Daoy (cell line): ENCODE results near the gene EHD3. TPM values are rescaled to one million over a fixed set of nuclear protein-coding genes. Genes with fewer than 3 reads are reported as not detected.

ENCODE experiments used
- DNase-seq: peaks from one replicate; pipeline ENCODE4 v3.0.0-alpha.2; 2015; ENCODE audit warnings: low read depth
- total RNA-seq: library from RNA; depleted of rRNA; stranded (reverse); fragments of >200 nt; shearing (Covaris generic); gene quantifications from 2 replicates; pipeline ENCODE4 v1.2.3, GENCODE V29; 2014

EHD3 gene
- total RNA-seq, 1 experiment from 2014 or later, result 4.1 TPM

DNA sequence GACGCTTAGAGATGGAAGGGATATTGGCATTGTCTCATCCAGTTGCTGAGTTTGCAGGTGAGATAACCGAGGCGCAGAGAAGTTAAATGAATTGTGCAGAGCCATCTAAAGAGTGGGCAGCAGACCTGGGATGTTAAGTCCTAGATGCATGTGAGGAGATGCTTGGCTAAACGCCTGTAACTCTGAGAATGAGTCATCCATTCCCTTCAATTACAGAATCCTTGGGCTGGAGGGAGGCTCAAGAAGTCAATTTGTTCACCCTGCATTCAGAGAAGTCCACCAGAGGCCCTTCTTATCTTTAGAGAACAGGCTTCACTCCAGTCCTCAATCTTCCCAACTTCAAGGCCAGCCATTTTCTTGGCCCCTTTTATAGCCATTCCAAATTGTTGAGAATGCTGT lies 1.6 kb downstream of the EHD3 start:
- peak; percentile 60 for DNase-seq

DNA sequence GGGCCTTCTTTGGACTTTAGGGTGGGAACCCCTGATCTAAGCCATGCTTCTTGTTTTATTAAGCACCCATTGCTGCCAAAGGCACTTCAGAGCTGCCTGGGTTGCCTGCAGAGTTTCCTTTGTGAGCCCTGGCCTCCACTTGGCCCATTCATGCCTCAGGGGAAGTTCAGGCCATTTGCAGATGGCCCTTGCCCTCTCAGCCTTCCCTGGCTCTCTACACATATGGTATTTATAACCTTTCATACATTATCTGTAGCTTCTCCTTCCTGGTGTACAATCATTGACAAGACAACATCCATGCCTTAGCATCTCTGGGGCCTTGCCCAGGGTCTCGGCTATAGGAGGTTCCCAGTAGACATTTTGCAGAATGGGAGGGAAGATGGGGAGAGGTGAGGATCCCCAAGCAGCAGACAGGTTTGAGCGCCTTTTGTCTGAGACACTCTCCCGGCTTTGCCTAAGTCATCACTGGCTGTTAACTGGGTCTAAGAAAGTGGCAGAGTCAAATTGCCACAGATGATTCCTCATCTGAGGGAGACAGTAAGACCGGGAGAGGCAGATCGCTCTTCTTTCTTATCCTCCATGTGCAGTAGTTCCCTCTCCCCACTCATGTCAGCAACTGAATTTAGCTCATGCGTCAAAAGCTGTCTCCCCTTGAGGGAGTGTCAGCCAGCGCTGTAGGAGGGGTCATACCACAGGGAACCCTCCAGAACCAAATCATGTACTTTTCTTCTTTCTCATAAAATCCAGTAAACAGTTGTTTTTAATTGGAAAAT lies 2.7 kb downstream of the EHD3 start:
- DNase-seq, result no peak

DNA sequence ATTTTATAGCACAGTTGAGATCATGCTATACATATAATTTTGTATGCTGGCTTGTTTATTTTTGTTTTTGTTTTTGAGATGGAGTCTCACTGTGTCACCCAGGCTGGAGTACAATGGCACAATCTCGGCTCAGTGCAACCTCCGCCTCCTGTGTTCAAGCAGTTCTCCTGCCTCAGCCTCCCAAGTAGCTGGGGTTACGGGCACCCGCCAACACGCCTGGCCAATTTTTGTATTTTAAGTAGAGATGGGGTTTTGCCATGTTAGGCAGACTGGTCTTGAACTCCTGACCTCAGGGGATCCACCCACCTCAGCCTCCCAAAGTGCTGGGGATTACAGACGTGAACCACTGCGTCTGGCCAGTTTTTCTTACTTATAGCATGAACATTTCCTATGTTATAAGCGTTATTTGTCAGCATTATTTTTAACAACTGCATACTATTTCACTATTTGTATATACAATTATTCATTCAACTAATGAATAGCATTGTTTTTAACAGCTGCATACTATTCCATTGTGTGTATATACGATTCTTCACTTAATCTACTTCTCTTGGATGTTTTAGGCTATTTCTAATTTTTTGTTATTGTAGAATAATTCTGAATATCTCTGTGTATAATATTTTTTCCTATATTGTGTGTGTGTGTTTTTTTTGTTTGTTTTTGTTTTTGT lies 3.5 kb downstream of the EHD3 start:
- DNase-seq, result no peak

DNA sequence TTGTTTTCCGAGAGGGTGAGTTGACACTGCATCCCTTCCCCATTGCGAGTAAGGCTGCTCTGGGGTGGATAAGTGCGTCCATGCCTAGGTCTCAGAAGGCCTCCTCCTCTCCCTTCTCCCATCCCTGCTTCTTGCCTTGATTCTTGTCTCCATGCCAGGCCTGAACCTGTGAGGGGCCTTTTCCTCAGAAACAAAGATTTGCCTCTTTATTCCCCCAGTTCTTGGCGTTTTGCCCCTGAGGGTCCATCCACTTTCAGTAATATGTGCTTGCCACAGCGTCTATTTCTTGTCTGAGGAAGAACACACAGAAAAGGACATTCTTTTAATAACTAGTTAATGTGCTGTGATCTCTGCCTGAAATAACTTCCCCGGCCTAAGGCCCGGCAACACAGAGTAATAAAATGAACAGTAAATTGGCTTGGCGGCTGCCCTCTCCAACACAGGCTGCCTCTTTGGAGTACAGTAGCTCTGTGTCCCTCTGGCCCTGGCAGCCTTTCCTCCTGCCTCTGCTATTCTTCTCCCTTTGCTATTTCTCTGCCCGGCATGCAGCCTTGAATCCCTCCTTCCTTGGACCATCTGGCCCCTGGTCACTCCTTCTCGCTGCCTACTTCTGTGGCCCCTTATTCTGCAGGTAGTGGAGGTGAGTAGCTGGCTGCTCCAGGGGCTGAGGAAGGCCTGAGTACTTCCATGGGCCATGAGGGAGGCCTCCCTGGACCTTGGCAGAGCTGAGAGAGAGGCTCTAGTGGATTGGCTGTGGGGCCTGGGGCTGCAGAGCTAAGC lies 4.4 kb downstream of the EHD3 start:
- DNase-seq, result no peak

DNA sequence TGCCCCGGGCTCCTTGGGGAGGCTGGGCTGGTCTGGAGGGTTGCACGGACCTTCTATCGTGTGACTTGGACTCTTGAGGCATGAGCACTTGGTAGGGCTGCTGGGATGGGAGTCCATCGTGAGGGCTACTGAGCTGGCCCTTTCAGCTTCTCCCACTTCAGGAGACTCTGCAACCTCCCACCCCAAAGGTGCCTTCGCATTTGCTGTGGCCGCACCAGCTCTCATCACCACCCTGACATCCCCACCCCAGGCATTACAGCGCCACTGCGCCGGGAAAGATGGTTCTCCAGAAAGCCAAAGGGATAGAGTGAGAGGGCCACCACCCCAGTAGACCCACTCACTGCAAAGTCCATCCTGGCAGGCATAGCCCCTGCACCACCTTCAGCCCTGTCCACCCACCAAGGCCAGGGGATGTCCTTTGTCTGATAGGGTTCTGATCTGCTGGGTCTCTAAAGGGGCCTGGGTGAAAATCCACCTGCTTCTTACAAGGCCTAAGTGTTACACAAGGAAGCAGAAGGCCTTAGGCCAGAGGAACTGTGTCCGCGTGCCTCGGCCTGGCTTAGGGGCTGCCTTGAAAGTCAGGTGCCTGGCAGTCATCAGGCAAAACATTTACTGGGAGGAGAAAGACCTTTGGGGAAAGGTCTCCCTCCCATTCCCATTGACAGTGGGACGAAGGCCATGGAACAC lies 5.1 kb downstream of the EHD3 start:
- DNase-seq, result no peak

DNA sequence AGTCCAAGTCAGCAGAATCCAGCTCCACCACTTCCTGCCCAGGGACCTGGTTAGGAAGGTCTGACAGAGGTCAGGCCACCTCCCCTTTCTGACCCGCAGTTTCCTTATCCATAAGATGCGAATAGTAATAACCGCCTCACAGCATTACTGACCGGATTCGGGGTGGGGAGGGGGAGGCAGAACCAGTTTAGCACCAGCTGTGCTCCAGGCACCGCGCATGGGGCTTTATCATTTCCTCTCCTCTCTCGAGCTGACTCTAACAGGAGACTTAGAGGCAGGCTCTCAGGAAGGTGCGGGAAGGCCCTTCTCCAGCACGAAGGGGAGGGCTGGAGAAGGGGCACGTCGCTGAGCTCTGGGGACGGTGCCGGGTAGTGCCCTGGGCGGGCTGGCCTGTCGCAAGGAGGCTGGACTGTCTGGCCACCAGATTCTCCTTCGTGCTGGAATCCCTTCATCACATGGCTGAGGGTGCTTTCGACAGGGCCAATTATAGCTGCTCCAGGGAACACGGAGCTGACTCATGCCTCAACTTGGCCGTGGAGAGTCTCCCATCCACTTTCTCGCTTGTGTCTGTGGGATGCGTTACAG lies 5.7 kb downstream of the EHD3 start:
- DNase-seq, result peak; percentile 46

DNA sequence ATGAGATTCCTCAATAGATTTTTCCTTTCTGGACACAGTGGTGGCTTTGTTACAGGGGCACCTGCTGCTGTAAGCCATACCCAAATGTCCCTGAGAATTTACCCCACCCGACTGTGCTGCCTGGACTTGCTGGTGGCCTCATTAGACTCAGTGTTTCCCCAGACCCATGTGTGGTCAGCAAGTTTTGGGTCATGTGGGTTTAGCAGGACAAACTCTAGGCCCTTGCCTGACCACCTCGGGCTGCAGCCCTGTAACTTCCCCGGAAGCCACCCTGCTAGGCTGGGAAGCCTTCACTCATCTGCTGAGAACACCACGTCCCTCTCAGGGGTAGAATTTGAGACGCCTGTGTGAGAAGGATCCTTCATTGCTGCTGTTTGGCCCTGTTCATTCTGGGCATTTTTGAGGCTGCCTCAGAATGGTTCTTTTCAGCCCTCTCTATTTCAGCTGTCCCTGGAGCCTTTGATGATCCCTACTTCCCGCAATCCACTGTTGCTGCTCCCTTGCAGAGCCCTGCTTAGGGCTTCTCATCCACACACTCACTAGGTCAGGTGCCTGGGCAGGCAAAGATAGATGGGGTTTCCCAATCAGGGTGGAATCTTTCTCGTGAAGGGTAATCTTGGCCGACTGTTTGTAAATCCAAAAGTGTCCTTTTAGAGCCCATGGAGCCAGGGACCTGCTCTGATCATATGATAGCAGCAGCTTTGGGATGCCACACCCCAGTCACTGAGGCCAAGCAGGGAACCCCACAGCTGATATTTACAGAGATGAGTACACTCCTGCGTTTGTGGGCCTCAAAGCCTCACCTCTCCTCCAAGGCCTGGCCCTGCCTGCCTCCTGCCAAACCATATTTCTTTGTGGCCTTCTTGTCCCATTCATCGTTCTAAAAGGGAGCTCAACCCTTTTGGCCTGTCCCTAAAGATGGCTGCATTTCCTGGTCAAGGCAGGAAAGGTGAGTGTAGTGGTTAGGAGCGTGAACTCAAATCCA lies 6.7 kb downstream of the EHD3 start:
- no peak for DNase-seq

DNA sequence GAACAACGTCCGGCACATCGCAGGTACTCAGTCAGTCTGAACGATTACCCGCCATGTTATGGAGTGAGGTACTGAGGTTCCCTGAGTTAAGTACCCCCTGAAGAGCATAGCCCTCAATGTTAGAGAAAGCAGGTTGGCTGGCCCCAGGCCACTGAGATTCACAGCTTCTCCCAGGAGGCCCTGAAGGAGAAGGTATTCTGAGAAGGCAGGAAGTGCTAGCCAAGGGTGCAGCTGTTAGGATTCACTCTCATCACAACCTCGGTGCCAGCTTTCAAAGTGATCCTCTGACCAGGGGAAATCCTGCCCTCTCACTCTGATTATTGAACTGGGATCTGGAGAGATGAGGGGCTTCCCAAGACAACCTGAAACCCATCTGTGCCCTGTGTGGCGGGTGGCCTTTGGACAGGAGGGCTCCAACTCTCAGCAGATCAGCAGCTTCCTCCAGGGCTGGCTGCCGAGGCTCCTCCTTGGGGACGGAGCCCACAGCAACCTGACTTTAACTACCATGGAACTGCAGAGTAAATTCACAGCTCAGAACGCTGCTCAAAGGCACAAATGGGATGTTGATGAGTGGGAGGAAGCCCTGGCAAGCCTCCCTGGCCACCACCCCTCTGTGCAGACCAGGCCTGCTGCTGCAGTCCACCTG lies 7.8 kb downstream of the EHD3 start:
- no peak for DNase-seq

DNA sequence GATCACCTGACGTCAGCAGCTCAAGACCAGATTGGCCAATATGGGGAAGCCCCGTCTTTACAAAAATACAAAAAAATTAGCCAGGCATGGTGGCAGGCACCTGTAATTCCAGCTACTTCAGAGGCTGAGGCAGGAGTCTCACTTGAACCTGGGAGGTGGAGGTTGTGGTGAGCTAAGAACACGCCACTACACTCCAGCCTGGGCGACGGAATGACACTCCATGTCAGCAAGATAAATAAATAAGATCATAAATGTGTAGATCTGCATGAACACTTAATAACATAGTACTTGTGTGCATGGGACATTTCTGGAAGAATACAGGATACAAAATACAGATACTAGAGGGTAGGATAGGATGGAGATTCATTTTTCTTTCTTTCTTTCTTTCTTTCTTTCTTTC lies 9.1 kb downstream of the EHD3 start:
- no peak for DNase-seq

DNA sequence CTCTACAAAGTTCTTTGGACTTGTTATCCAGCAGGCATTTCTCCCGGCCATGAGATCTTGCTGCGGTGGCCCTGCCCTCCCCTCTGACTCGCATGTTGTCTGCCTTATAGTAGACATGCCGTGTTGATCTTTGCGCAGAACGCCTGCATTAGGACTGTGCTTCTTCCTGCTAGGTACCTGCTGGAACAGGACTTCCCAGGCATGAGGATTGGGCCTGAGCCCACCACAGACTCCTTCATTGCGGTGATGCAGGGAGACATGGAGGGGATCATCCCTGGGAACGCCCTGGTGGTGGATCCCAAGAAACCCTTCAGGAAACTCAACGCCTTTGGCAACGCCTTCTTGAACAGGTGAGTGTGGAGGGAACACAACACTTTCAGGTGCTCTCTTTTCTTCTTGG lies 10.1 kb downstream of the EHD3 start:
- DNase-seq, result no peak

DNA sequence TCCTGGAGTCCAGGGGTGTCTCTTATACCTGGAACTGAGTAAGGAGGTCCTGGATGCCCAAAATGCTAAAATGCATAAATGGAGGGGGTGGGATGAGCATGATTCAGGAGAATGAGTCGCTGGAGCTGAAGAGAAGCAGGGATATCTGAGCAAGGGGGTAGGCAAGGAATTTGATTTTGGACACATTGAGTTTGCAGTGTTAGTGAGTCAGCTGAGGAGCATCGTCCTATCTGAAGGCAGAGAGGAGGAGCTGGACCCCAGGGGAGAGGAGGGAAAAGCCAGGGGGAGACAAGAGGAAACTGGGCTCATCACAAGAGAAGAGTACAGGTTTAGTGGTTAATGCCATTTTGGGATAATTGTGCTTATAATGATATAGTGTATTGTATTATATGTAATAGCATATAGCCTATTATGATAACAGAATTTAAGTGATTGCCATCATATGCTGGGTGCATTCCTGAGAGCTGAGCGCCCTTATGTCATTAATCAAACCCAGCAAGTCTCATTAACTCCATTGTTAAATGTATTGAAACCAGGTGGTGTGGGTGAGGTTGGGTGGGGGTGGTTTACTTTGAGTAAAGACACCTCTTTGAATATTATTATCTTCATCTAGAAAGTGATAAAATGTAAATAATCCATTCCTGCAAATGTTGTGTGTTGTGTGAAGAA lies 12.4 kb downstream of the EHD3 start:
- no peak for DNase-seq

DNA sequence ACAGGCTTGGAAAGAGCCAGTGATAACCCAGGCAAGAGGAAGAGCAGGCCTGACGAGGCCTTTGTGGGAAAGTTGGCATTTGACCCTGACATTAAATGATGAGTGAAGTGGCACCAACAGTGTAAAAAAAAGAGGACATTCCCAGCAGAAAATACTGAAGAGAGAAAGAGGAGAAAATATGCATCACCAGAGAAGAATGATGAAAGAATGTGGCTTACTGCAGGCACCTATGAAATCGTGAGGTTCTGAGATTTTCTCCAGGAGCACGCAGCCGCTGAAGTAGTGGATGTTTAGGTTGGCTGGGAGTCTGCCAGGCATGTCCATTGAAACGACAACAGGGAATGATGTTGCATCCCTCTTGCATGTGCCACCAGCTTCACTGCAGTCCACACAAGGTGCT lies 13.8 kb downstream of the EHD3 start:
- no peak for DNase-seq

DNA sequence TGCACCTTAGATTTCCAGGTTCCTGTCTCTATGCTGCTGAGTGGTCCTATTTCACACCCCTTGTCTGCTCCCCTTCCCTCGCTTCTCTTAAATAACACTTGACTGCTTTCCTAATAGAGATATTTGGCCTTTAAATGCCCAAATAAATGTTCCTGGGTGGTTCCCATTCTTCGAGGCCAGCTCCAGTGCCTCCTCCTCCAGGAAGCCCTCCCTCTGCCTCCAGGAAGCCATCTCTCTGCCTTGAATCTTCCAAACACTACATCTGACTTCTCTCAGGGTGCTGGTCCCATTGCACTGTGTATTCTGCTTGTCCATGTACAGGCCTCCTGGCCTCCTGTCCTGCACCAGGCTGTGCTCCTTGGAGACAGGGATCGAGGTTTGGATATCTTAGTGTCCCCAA lies 14.2 kb downstream of the EHD3 start:
- DNase-seq, result no peak

DNA sequence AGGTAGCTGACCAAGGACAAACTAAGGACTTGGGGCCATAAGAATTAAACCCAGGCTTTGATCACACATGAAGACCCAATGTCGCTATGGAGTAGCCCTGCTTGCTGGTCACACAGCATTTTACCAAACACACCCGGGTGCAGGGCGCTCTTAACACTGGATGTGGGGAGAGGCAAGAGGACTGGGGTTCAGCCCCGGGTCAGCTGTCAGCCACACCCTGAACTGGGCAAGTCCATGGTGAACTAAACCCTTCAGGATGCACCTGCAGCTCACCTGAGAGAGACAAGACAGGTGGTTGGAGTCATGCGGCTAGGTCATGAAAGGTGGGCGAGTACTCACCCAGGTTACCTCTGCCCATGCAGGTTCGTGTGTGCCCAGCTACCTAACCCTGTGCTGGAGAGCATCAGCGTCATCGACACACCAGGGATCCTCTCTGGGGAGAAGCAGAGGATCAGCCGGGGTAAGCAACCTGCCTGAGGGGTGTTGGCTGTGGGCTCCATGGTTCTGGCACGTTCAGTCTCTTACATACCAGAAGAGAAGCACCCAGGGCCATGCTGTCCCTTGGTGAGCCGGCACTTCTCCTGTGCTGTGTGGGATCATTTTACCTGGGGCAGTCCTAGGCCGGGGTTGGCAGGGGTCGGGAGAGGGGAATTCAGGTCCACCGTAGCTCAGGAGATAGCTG lies 15.2 kb downstream of the EHD3 start:
- no peak for DNase-seq

DNA sequence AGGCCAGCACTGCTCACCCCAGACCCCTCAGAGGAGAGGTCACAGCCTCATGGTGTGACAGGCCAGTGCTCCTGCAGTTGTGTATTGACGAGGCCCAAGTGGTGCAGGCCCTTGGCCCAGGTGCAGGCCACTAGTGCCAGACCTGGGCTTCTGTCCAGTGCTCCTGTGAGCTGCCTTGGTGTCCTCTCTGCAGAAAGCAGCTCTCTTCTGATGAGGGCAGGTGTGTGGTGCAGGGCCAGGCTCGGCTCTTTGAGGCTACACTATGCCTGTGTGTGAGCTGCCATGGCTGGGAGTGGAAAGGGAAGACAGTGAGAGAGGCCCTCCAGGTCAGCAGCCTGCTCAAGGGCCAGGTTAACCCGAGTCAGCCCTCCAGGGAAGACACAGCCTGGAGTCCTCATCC lies 17.1 kb downstream of the EHD3 start:
- no peak for DNase-seq

DNA sequence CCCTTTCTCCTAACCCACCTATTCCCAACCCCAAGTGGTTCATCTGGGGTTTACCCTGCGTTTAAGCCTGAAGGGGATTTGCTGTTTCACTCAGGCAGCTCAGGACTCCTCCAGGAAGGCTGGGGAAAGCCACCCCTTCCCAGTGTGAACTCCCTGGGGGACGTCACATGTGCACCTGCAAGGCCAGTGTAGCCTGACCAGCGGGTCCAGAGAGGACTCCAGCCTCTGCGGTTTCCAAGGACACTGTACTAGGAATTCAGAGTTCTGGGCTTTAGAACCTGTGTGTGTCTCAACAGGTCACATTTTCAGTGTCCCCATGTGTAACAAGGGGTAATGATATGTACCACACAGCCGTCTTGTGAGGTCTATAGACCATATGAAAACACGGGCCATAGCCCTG lies 17.9 kb downstream of the EHD3 start:
- no peak for DNase-seq

DNA sequence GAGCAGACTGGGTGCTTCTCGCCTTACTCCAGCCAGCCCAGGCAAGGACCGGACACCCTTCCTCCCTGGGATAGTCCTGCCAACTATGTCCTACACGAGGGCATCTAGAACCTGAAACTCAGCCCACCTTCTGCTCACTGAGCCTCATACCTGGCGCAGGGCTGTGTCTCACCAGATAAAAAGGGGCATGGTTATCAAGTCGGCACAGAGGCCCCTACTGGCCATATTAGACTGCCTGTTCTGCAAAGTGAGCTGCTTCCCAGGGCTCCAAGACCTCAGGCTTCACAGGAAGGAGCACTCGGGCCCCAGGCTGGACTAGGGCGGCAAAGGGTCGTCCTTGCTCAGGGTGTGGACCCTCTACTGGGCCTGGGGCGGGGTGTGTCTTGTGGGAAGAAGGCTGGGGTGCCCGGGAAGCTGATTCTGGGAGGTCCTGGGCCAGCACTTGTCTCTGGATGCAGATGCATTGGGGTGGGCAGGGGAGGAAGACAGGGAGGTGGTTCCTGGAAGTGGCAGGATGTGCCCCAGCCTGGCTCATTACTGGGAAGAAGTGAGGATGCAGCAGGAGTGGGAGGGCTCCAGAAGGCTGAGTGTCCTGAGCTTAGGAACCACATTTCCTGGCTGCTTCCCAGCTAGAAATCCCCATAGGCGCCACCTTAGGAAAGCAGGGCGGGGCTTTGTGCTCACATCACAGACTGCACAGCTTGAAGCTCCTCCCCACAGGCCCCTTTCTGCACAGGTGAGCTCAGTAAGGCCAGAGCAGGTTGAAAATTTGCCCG lies 19.6 kb downstream of the EHD3 start:
- peak; percentile 34 for DNase-seq
